Right atrium auricular region (tissue), 2 donors: Measurements from ENCODE around the gene KRT6B. TPM values are rescaled to one million over a fixed set of nuclear protein-coding genes. Genes with fewer than 3 reads are reported as not detected.

Source experiments
- DNase-seq: peaks from one replicate; pipeline ENCODE4 v3.0.0-alpha.2; 2019; ENCODE audit warnings: low spot score
- H3K27ac ChIP-seq, 2 donors: fragments of 200-600 bp; sonication (generic); 1 replicate in 1 of 2; 2 replicates in 1 of 2; pipeline ENCODE4 v1.5.1; 2016 to 2019
- H3K27me3 ChIP-seq, 2 donors: fragments of 200-600 bp; sonication (generic); one replicate each; pipeline versions ENCODE4 v1.5.1 to v1.6.0; 2017 to 2019
- H3K36me3 ChIP-seq: fragments of 200-600 bp; sonication (generic); one replicate; pipeline ENCODE4 v1.5.1; 2016
- H3K4me1 ChIP-seq, 2 donors: fragments of 200-600 bp; sonication (generic); one replicate each; pipeline versions ENCODE4 v1.5.1 to v1.6.0; 2017 to 2019
- H3K4me3 ChIP-seq, 2 donors: fragments of 200-600 bp; sonication (generic); 1 replicate in 1 of 2; 2 replicates in 1 of 2; pipeline ENCODE4 v1.5.1; 2017 to 2019; ENCODE audit warnings: mild to moderate bottlenecking in 1 of 2, moderate library complexity in 1 of 2
- H3K9me3 ChIP-seq, 2 donors: fragments of 200-600 bp; sonication (generic); one replicate each; pipeline ENCODE4 v1.5.1; 2019
- total RNA-seq, 2 donors: library from RNA; depleted of rRNA; stranded (reverse); fragments of >200 nt; gene quantifications; one replicate each; pipeline ENCODE4 v1.1.0, GENCODE V29; 2016
- TF ChIP-seq, protein P1 (sequence below), 2 donors: fragments of 200-600 bp; sonication (generic); IDR thresholded peaks; one replicate each; pipeline ENCODE4 v1.5.1; 2019; ENCODE audit warnings: antibody characterized with exemption in 2 of 2

The KRT6B gene
- total RNA-seq, 2 donors from 2014 or later: not detected

DNA sequence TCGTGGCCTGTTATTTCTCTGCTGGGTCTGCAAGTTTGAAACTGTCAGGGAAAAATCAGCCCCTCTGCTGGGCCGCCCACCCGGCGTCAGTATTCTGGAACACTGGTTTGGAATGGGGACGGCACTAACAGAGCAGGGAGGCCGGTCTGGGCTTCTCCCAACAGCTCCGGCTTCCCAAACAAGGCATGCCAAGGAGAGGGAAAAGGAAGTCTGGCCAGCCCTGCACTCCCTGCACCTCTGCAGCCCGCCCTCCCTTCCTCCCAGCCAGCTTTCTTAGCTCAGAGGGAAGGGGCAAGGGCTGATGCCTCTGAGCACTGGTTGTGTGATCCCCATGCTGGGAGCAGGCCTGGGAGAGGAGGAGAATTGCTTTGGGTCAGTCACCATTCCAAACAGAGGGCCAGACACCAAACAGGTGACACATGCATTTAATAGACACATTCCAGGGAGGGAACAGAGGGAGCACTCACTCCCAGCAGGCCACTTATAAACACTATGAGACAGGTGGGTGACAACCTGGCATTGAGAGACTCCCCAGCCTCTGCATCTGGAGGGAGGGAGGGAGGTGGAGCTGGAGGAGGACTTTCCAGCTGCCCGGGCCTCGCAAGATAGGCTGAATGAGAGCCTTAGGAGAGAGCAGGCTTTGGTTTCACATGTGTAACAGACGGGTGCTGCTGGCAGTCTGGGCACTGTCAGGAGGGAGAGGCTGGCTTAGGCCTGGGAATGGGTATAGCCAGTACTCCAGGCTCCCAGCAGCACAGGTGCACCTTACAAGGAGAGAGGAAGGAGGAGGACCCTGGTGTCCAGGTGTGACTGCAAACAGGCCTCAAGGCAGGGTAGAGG is 28.1 kb downstream of the KRT6B start:
- TF ChIP-seq, protein P1, sequence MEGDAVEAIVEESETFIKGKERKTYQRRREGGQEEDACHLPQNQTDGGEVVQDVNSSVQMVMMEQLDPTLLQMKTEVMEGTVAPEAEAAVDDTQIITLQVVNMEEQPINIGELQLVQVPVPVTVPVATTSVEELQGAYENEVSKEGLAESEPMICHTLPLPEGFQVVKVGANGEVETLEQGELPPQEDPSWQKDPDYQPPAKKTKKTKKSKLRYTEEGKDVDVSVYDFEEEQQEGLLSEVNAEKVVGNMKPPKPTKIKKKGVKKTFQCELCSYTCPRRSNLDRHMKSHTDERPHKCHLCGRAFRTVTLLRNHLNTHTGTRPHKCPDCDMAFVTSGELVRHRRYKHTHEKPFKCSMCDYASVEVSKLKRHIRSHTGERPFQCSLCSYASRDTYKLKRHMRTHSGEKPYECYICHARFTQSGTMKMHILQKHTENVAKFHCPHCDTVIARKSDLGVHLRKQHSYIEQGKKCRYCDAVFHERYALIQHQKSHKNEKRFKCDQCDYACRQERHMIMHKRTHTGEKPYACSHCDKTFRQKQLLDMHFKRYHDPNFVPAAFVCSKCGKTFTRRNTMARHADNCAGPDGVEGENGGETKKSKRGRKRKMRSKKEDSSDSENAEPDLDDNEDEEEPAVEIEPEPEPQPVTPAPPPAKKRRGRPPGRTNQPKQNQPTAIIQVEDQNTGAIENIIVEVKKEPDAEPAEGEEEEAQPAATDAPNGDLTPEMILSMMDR (IDR thresholded peaks at IDR 0.05): no peak
- Histone ChIP-seq H3K27ac (peak overlapping the region in 1 of 2 donors; percentile 16), H3K4me3 (no peak overlapping the region), H3K27me3 (no peaks in the 10 kb centered on the region), H3K36me3 (no peaks in the 10 kb centered on the region), H3K4me1 (no peaks in the 10 kb centered on the region), H3K9me3 (no peaks in the 10 kb centered on the region)
- DNase-seq: no peak

DNA sequence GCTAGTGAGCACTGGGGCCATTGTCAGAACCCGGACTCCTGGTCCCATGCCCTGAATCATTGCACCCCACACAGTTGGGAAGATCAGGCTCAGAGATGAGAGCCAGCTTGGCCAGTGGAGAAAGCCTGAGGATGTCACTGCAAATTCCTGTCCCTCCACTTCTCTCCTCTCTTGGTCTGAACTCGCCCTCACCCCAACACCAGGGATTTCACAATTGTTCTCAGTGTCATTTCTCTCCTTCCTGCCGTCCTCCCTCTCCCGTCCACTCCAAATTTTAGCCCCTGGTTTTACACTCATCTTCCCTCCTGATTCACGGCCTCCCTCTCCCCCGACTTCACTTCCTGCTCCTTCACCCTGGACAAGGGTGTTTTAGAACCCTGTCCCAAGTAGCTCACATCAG is 28.9 kb downstream of the KRT6B start:
- Histone ChIP-seq H3K4me1 (no peaks in the 10 kb centered on the region), H3K27me3 (no peaks in the 10 kb centered on the region), H3K4me3 (no peak overlapping the region), H3K9me3 (no peaks in the 10 kb centered on the region), H3K36me3 (no peaks in the 10 kb centered on the region), H3K27ac (peak overlapping the region in 1 of 2 donors; percentile 16)
- no peak for DNase-seq
- TF ChIP-seq, protein P1 (IDR thresholded peaks at IDR 0.05): no peak

DNA sequence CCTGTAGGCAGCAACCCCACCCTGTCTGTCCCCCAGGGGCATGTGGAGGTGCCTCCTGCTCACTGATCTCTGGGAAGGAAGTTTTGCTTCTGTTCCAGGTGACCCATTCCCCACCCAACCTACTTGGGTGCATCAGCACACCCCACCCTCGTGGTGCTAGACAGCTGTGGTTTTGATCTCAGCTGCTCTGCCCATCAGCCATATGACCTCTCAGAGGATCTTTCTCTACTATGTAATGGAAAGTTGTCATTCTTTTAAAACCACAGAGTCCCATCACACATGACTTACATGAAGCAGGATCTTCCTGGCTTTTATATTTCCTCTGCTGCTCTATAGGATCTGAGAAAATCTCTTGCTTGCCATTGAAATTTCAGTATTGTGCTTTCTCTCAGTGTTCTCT is 32.3 kb downstream of the KRT6B start:
- no peak for DNase-seq
- Histone ChIP-seq H3K4me1 (peaks cover 0 to 8% of the 10 kb centered on the region in 2 donors), H3K4me3 (no peak overlapping the region), H3K27ac (no peak overlapping the region), H3K36me3 (no peaks in the 10 kb centered on the region), H3K9me3 (no peaks in the 10 kb centered on the region), H3K27me3 (no peaks in the 10 kb centered on the region)
- TF ChIP-seq, protein P1 (IDR thresholded peaks at IDR 0.05): no peak

DNA sequence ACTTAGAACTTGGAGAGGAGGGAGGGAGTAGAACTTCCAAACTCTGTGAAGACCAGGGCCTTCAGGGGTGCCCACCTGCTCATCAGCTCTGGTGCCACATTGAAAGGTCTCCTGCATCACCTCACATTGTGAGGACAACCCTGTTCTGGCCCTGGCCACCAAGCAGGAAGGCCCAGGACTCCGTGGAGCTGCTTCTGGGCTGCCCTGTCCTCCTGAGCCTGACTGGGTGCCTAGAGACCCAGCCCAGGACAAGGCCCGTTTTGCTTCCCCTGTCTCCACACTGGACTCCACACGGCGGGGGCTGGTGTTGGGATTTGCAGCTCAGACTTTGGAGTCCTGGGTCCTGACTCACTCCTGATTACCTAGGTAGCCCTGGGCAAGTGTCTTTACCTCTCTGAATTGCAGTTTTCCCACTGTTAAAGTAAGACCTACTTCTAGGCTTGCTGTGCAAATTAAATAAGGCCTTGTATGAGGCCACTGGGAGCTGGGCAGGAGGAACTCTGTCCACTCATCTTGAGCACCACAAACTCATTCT is 33.3 kb downstream of the KRT6B start:
- Histone ChIP-seq H3K36me3 (no peaks in the 10 kb centered on the region), H3K4me1 (peaks cover 0 to 8% of the 10 kb centered on the region in 2 donors), H3K27me3 (no peaks in the 10 kb centered on the region), H3K27ac (no peak overlapping the region), H3K9me3 (no peaks in the 10 kb centered on the region), H3K4me3 (no peak overlapping the region)
- DNase-seq: no peak
- TF ChIP-seq, protein P1 (IDR thresholded peaks at IDR 0.05): no peak

DNA sequence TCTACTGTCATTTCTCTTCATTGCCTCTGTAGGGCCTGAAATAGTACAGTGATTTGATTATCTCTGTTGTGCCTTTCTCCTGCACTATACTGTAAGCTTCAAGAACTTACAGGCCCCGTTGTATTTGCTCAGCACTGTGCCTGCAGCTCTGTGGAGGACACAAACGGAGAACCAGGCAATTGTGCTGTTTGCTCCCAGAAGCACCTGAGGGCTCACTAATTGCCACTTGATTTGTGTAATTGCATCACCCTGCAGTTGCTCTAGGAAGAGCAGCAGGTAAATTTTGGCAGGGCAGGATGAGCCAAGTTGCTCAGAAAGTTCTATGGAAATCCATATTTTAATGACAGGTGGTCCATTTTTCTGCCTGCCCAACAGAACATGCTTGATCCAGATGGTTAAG is 34.2 kb downstream of the KRT6B start:
- Histone ChIP-seq H3K27ac (peak overlapping the region in 1 of 2 donors; percentile 80), H3K4me3 (no peak overlapping the region), H3K27me3 (no peaks in the 10 kb centered on the region), H3K4me1 (peaks cover 0 to 8% of the 10 kb centered on the region in 2 donors), H3K36me3 (no peaks in the 10 kb centered on the region), H3K9me3 (no peaks in the 10 kb centered on the region)
- TF ChIP-seq, protein P1 (IDR thresholded peaks at IDR 0.05): no peak
- no peak for DNase-seq
